WTC11 (cell line): Measurements from ENCODE around the gene EDDM13. TPM values are rescaled to one million over a fixed set of nuclear protein-coding genes. Genes with fewer than 3 reads are reported as not detected.
A peak's percentile ranks its signal among the peaks of the same experiment; 100 is the strongest.

ENCODE experiments used
- ATAC-seq: fragments of 200-7000 bp; cut with Tn5 transposase; 2 replicates; pipeline ENCODE4 v1.10.0; 2021; ENCODE audit warnings: mild to moderate bottlenecking, moderate library complexity
- CTCF ChIA-PET: fragments of 300-600 bp; sonication (Branson Sonifier 250); formaldehyde crosslinking; loops from one replicate; lab custom pipeline; 2021; ENCODE audit warnings: antibody characterized with exemption; lab: Charles Lee
- POLR2A ChIA-PET: fragments of 350-600 bp; sonication (Branson Sonifier 250); formaldehyde crosslinking; loops from one replicate; lab custom pipeline; 2021; ENCODE audit warnings: antibody characterized with exemption; lab: Charles Lee
- DNase-seq: peaks from one replicate; pipeline ENCODE4 v3.0.0; 2021; ENCODE audit warnings: low spot score
- H3K27ac Mint-ChIP-seq: 2 replicates; pipeline ENCODE4 v1.8.0; 2021; ENCODE audit warnings: mixed read lengths
- H3K27me3 Mint-ChIP-seq: 2 replicates; pipeline ENCODE4 v1.8.0; 2021; ENCODE audit warnings: low read depth, mild to moderate bottlenecking, moderate library complexity, mixed read lengths
- H3K36me3 Mint-ChIP-seq: 2 replicates; pipeline ENCODE4 v1.8.0; 2021; ENCODE audit warnings: mixed read lengths
- H3K4me1 Mint-ChIP-seq: 2 replicates; pipeline ENCODE4 v1.8.0; 2022; ENCODE audit warnings: mixed read lengths
- H3K4me3 Mint-ChIP-seq: 2 replicates; pipeline ENCODE4 v1.8.0; 2021; ENCODE audit warnings: mild to moderate bottlenecking, moderate library complexity, mixed read lengths
- H3K9me3 Mint-ChIP-seq: 2 replicates; pipeline ENCODE4 v1.8.0; 2021; ENCODE audit warnings: mixed read lengths
- ARID4B ChIP-seq: sonication (generic); formaldehyde crosslinking; IDR thresholded peaks from 2 replicates; pipeline ENCODE4 v1.8.0; 2023; ENCODE audit warnings: missing genetic modification reagents, mild to moderate bottlenecking, borderline replicate concordance
- ATF1 ChIP-seq: sonication (generic); formaldehyde crosslinking; IDR thresholded peaks from 2 replicates; pipeline ENCODE4 v1.8.1; 2023; ENCODE audit warnings: mild to moderate bottlenecking, moderate library complexity, missing genetic modification reagents
- ATF2 ChIP-seq: sonication (generic); formaldehyde crosslinking; IDR thresholded peaks from 2 replicates; pipeline ENCODE4 v1.8.1; 2022; ENCODE audit warnings: low read depth, missing genetic modification reagents, borderline replicate concordance
- CREB1 ChIP-seq: sonication (generic); formaldehyde crosslinking; IDR thresholded peaks from 2 replicates; pipeline ENCODE4 v1.8.0; 2023; ENCODE audit warnings: mild to moderate bottlenecking, missing genetic modification reagents
- CREM ChIP-seq: sonication (generic); formaldehyde crosslinking; IDR thresholded peaks from 2 replicates; pipeline ENCODE4 v1.8.1; 2022; ENCODE audit warnings: mild to moderate bottlenecking, missing genetic modification reagents, moderate library complexity
- FOXJ3 ChIP-seq: sonication (generic); formaldehyde crosslinking; IDR thresholded peaks from 2 replicates; pipeline ENCODE4 v1.9.0; 2021; ENCODE audit warnings: missing genetic modification reagents, mild to moderate bottlenecking, borderline replicate concordance
- GRHL2 ChIP-seq: fragments of 250-450 bp; sonication (Bioruptor Pico); IDR thresholded peaks from 2 replicates; pipeline ENCODE4 v1.8.0; 2022; ENCODE audit warnings: mild to moderate bottlenecking, moderate library complexity; ENCODE audit not compliant: insufficient replicate concordance, severe bottlenecking
- IRF2 ChIP-seq: sonication (generic); formaldehyde crosslinking; IDR thresholded peaks from 2 replicates; pipeline ENCODE4 v1.8.0; 2022; ENCODE audit warnings: low read depth, missing genetic modification reagents, borderline replicate concordance
- JAZF1 ChIP-seq: fragments of 250-450 bp; sonication (Bioruptor Pico); IDR thresholded peaks from 2 replicates; pipeline ENCODE4 v1.9.0; 2021; ENCODE audit warnings: moderate library complexity, mild to moderate bottlenecking, inconsistent platforms
- JUN ChIP-seq: sonication (generic); formaldehyde crosslinking; IDR thresholded peaks from 2 replicates; pipeline ENCODE4 v1.8.0; 2023; ENCODE audit warnings: mild to moderate bottlenecking, missing genetic modification reagents
- MLX ChIP-seq: sonication (generic); formaldehyde crosslinking; IDR thresholded peaks from 2 replicates; pipeline ENCODE4 v1.8.1; 2023; ENCODE audit warnings: mild to moderate bottlenecking, missing genetic modification reagents, moderate library complexity
- SP1 ChIP-seq: sonication (generic); formaldehyde crosslinking; conservative IDR thresholded peaks from 2 replicates; pipeline ENCODE4 v1.8.1; 2022; ENCODE audit warnings: missing genetic modification reagents
- STAT6 ChIP-seq: sonication (generic); formaldehyde crosslinking; conservative IDR thresholded peaks from 2 replicates; pipeline ENCODE4 v1.8.1; 2023; ENCODE audit warnings: mild to moderate bottlenecking, low read depth, missing genetic modification reagents, moderate library complexity
- TEAD1 ChIP-seq: sonication (generic); formaldehyde crosslinking; IDR thresholded peaks from 2 replicates; pipeline ENCODE4 v1.8.0; 2022; ENCODE audit warnings: mild to moderate bottlenecking, missing genetic modification reagents
- USF1 ChIP-seq: sonication (generic); formaldehyde crosslinking; IDR thresholded peaks from 2 replicates; pipeline ENCODE4 v1.8.0; 2022; ENCODE audit warnings: mild to moderate bottlenecking, missing genetic modification reagents
- USF2 ChIP-seq: sonication (generic); formaldehyde crosslinking; IDR thresholded peaks from 2 replicates; pipeline ENCODE4 v1.8.1; 2023; ENCODE audit warnings: mild to moderate bottlenecking, missing genetic modification reagents, moderate library complexity
- ZNF423 ChIP-seq: fragments of 250-450 bp; sonication (Bioruptor Pico); IDR thresholded peaks from 2 replicates; pipeline ENCODE4 v2.1.2; 2022; ENCODE audit warnings: mild to moderate bottlenecking, moderate library complexity
- ZSCAN18 ChIP-seq: fragments of 250-450 bp; sonication (Bioruptor Pico); IDR thresholded peaks from 2 replicates; pipeline ENCODE4 v2.1.2; 2022; ENCODE audit warnings: mild to moderate bottlenecking, moderate library complexity
- total RNA-seq: library from RNA; stranded (reverse); gene quantifications from 3 replicates; pipeline ENCODE4 v1.2.3, GENCODE V29; 2021

The EDDM13 gene
- total RNA-seq, 1 experiment from 2014 or later, result not detected

GRCh38 chr19:56314381-56315076 lies 42.0 kb downstream of the EDDM13 start, which contains the start of gene ZSCAN5A (continued):
- TF ChIP-seq STAT6 (CRISPR knock-in tag), result no peak
- peak; percentile 82; the same call in 1 of the 2 replicates for TF ChIP-seq CREM
- TF ChIP-seq JUN, result no peak
- TF ChIP-seq FOXJ3 (CRISPR knock-in tag), result no peak

- peak overlapping the region; percentile 100 for H3K27ac Mint-ChIP-seq
Observed at GRCh38 chr19:56315077-56315828, 42.7 kb downstream of the EDDM13 start.

GRCh38 chr19:56316728-56317127 lies 44.2 kb downstream of the EDDM13 start:
- Mint-ChIP-seq H3K9me3 (no peaks in the 10 kb centered on the region), H3K27me3 (no peaks in the 10 kb centered on the region; the same call in none of the 2 replicates), H3K36me3 (no peaks in the 10 kb centered on the region), H3K4me3 (peak overlapping the region; percentile 95), H3K4me1 (peaks cover 12% of the 10 kb centered on the region), H3K27ac (no peak overlapping the region)
- ATAC-seq (no peak), DNase-seq (no peak)
- CTCF ChIA-PET, result interaction anchor here (1.2 kb wide), 1 partner anchor 17 kb away, joined by 3 read pairs; no protein-coding TSS in a partner anchor
- POLR2A ChIA-PET, result no interaction called here
- TF ChIP-seq IRF2 (no peak), JUN (no peak), ARID4B (CRISPR knock-in tag) (no peak), ATF2 (CRISPR knock-in tag) (no peak), ZSCAN18 (CRISPR knock-in tag) (no peak)

More at GRCh38 chr19:56315077-56315828, 42.7 kb downstream of the EDDM13 start:
- peaks cover 12% of the 10 kb centered on the region for H3K4me1 Mint-ChIP-seq
- no peaks in the 10 kb centered on the region for H3K9me3 Mint-ChIP-seq
- ChIA-PET CTCF (interaction anchor here (0.6 to 2.4 kb wide), 10 partner anchors 18 to 612 kb away, joined by 3 to 37 read pairs (median 5); no protein-coding TSS in a partner anchor), POLR2A (no interaction called here)
- ATAC-seq (peak; percentile 92), DNase-seq (peak; percentile 91)
- H3K4me3 Mint-ChIP-seq, result peak overlapping the region; percentile 95
- TF ChIP-seq USF2 (CRISPR knock-in tag) (peak; percentile 76), GRHL2 (CRISPR knock-in tag) (no peak), CREB1 (CRISPR knock-in tag) (no peak), SP1 (CRISPR knock-in tag) (no peak), TEAD1 (CRISPR knock-in tag) (no peak), IRF2 (no peak), CREM (no peak), JAZF1 (CRISPR knock-in tag) (no peak), ATF1 (CRISPR knock-in tag) (no peak), ZNF423 (CRISPR knock-in tag) (no peak), USF1 (CRISPR knock-in tag) (peak; percentile 78), MLX (CRISPR knock-in tag) (no peak)
- no peaks in the 10 kb centered on the region for H3K27me3 Mint-ChIP-seq
- no peaks in the 10 kb centered on the region for H3K36me3 Mint-ChIP-seq
